Thyroid gland (tissue), 4 donors: ENCODE measurements around the gene BCL10.

Source experiments
- POLR2A ChIP-seq, 2 donors: fragments of 450-650 bp; IDR thresholded peaks; one replicate each; pipeline ENCODE4 v1.6.1; 2017; ENCODE audit warnings: antibody characterized with exemption in 2 of 2, mild to moderate bottlenecking in 2 of 2, moderate library complexity in 1 of 2
- TF ChIP-seq, protein P1 (sequence below), 6 experiments: fragments of 200-600 bp in 3 of 6; fragments of 450-650 bp in 3 of 6; sonication (generic) in 3 of 6; IDR thresholded peaks; one replicate each; pipeline ENCODE4 v1.5.1; 2016 to 2019; ENCODE audit warnings: antibody characterized with exemption in 6 of 6, mild to moderate bottlenecking in 2 of 6, inconsistent platforms in 1 of 6, moderate library complexity in 1 of 6

DNA sequence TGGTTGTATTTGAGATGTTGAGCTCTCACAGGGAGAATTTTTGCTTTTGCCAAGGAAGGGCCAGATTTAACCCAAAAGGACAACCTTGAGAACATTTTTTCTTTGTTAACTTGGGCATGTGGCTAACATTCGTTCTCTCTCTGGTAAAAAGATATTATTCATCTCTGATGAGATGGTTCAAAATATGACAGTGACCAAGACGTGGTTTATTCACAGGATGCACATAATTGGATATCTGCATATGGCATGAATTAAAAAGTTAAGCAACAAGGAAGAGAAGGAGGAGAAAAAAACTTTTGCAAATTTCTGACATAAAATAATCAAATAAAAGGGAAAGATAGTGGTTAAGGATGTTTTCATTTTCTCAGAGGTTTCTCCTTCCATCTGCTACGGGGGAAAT, 43.1 kb upstream of the BCL10 start:
- TF ChIP-seq, protein P1, sequence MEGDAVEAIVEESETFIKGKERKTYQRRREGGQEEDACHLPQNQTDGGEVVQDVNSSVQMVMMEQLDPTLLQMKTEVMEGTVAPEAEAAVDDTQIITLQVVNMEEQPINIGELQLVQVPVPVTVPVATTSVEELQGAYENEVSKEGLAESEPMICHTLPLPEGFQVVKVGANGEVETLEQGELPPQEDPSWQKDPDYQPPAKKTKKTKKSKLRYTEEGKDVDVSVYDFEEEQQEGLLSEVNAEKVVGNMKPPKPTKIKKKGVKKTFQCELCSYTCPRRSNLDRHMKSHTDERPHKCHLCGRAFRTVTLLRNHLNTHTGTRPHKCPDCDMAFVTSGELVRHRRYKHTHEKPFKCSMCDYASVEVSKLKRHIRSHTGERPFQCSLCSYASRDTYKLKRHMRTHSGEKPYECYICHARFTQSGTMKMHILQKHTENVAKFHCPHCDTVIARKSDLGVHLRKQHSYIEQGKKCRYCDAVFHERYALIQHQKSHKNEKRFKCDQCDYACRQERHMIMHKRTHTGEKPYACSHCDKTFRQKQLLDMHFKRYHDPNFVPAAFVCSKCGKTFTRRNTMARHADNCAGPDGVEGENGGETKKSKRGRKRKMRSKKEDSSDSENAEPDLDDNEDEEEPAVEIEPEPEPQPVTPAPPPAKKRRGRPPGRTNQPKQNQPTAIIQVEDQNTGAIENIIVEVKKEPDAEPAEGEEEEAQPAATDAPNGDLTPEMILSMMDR (IDR thresholded peaks at IDR 0.05), result no peak
- no peak for TF ChIP-seq POLR2A (IDR thresholded peaks at IDR 0.05)
